Measurements from ENCODE around the gene RAPGEF4.
A peak's percentile ranks its signal among the peaks of the same experiment; 100 is the strongest.

RAPGEF4 gene

DNA sequence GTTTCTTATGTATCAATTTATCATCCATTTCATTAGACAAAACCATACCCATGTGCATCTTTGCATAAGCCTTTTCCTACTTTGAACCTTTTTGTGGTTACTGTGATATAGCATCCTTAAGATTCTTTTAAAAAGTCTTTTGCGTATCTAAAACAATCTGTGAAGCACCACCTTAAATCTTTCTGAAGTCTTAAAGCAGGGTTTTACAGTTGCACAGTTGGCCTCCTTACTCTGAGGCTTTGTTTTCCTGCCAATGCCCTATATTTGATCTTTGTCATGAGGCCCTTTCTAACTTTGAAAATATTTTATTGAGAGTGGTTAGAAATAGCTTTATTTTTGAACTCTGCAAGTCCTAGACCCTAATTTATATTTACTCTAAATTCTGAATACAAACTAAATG, 176.6 kb downstream of the RAPGEF4 start:
- no peak for DNase-seq

DNA sequence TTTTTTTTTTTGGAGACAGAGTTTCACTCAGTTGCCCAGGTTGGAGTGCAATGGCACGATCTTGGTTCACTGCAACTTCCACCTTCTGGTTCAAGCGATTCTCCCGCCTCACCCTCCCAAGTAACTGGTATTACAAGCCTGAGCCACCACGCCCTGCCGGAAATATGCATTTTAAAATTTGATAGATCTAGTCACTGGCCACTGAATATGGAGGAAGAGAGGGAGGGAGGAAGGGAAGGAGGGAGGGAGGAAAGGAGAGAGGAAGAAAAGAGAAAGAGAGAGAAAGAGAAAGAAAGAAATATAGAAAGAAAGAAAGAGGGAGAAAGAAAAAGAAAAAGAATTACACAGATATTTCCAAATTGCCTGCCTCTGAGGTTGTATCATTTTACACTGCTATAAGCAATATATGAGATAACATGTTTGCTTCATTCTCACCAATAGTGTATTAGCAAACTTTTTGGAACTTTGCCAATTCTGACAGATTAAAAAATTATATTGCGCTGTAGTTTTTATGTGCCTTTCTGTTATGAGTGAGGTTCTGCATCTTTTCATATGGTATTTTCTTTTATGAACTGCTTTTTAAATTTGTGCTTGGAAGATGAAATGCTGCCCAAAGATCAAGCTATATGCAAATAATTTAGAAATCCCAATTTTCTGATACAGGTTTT, 178.8 kb downstream of the RAPGEF4 start:
- DNase-seq, result no peak

DNA sequence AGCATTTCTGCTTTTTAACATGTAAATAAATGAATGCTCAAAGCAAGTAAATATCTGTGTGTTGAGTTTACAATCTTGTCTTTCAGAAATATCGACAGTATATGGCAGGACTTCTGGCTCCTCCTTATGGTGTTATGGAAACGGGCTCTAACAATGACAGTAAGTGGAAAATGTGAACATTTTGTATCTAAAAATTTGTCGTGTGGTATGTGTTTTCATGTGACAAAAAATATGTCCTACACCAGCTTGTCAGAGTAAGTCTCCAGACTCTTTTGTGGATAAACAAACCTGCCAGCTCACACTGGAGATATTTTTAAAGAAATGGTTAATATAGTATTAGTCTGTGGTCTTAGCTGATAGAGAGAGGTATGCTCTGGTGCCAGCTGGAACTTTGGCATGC, 182.1 kb downstream of the RAPGEF4 start:
- DNase-seq, result no peak

DNA sequence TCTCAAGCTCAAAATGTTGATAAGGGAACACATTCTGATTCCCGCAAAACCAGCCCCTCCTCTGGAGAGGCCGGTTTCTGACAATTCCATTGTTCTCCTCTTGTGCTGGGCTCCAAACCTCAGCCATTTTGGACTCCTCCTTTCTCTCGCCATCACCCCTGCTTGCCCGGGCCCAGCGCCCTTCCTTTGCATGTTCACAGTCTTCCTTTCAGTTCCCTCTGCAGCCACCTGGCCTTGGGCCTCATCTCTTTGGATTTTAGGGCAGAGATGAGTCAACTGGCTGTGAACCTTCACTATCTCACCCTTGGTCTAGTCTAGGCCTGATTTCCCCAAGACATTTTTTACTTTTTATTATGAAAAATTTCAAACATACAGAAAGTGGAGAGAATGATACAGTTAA, 184.1 kb downstream of the RAPGEF4 start:
- no peak for DNase-seq

DNA sequence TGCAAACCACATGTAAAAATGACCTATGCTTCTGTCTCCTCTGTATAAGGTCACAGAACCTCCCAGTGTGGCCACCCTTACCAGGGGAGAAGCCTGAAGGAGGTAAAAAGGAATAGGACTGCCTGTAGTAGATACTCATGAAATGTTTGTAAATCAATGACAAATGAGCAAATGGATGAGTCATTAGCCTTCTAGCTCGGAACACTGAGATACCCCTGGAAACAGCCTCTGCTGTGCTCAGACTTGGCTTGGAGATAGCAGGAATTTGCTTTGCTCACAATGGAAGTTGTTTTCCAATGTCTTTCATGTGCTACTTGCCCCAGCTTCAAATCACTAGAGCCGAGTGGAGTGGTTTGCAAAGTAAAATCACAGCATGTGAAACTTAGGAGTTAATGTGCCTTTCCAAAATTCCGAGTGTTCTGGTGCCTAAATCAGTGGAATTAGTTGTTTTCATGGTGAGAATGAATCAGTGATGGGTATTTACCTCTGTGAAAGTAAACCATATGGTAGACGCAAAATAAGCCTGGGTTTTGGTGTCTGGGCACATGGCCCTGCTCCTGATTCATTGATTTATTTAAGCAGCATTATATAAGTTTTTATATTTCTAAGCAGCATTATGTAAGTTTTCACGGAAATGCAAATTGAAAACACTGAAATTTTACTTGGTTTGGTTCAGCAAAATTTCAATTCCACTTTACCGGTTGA, 186.0 kb downstream of the RAPGEF4 start:
- DNase-seq, result no peak

DNA sequence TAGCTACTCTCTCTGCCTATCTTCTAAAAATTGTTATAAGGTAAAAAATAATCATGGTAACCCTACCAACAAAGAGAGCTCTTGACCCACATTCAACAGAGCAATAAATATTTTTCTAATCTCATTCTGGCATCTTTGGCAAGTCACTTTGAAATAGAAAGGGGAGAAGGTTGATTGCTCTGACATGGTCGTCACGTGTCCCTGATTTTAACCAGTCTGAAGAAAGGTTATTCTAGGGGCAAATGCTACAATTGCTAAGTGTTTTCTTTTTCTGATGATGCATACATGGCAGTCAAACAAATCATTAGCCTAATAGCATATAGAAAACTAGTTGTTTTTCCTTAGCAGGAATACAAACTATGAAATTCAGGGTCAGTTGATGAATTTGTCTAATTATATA, 186.7 kb downstream of the RAPGEF4 start:
- DNase-seq, result no peak

DNA sequence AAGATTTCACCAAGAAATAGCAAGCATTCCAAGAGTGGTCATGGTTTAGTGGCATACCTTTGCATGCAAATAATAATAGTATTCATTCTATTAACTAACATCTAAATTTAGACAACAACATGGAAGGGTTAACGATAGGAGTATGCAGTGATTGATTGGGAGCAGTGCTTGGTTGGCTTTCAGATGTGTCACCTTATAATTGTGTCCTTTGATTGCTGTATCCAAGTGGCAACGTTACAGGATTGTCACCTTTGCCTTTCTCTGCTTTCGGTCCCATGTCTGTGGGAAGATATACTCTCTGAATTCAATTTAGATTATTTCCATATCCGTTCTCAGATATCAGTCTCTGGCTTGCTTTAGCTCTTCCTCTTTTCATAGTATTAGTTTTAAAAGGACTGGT, 187.2 kb downstream of the RAPGEF4 start:
- DNase-seq, result no peak

DNA sequence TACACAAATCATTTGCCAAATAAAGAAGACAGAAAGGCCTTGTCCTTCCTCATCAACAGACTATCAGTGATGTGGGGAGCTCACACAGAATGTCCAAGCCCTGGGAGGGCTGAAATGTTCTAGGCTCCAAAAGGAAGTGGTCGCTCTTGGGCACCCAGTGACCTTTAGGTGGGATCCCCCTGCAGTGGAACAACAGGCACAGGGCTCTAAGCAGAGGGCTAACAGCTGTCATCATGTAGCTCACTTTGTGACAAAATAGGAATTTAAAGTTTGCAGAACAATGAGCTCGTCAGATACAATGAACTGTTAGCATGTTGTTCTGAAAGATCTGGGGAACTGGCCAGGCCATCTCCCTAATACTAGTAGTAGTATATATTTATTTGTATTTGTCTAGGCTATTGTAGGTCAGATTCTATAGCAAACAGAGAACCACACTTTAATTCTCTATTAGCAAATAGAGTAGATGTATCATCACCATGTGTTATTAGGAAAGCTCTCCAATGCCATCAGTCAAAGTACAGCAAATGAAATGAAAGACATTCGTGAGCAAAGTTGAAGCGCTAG, 188.5 kb downstream of the RAPGEF4 start:
- DNase-seq, result no peak

DNA sequence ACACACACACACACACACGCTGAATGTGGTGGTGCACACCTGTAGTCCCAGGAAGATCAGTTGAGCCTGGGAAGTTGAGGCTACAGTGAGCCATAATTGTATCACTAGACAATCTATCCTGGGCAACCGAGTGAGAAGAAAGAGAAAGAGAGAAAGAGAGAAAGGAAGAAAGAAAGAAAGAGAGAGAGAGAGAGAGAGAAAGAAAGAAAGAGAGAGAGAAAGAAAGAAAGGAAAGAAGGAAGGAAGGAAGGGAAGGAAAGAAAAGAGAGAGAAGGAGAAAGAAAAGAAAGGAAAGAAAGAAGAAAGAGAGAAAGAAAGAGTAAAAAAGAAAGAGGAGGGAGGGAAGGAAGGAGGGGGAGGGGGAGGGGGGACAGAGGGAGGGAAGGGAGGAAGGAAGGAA, 190.0 kb downstream of the RAPGEF4 start:
- no peak for DNase-seq

DNA sequence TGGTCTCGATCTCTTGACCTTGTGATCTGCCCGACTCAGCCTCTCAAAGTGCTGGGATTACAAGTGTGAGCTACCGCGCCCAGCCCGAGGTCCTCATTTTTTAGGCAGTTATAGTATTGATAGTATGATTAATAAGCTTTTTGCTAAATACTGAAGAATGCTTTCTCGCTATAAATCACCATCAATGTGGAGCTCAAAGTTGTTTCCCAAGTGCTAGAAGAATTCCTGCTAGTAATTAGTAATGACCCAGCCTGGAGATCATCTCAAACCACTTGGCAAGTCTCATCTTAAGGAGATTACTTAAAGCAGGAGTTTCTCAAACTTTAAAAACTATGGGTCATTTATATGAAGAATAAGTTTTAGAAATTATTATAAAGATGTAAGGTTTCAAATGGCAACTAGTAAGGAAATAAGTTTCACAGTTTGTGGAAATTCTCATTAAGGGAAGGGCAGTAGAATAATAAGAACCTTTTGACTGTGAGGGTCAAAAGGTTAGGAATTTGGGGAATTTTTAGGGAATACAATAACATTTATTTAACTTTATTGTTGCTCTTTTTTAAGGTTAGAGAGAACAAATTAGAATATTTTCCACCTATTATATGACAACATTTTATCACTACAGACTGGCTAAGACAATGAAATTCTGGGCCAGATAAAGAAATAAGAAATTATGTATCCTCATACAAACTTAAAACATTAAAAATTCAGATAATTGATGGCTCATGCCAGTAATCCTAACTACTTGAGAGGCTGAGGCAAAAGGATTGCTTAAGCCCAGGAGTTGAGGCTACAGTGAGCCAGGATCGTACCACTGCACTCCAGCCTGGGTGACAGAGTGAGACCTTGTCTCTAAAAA, 191.4 kb downstream of the RAPGEF4 start:
- DNase-seq, result no peak

DNA sequence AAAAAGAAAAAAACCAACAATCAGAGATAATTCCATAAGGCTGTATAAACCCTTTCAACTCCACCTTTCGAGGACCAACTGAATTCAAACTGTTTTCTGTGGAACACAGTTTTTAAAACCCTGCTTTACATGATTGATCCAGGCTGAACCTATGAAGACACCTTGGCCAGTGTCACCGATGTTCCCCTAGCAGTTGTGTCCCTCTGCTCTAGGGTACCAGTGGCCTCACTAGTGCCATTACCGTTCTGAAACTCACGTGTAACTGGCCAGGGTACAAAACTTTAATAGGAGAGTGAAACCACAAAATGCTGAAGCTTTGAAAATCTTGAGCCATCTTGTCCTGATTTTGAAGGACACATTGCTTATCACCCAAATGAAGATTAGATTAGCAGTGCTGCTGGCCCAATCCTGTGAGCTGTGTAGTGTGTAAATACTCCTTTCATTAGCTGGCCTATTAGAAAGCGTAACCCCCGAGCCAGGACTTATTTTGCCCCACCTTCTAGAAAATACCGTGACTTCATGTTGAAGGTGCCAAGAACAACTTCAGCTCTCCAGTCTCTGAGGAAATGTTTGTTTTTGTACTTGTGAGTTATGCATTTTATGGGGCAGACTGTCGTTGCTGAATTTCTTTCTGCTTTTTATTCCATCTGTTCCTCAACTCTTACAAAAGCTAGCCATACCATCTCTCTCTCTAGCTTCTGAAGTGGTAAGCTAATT, 192.2 kb downstream of the RAPGEF4 start:
- peak; percentile 7 for DNase-seq

DNA sequence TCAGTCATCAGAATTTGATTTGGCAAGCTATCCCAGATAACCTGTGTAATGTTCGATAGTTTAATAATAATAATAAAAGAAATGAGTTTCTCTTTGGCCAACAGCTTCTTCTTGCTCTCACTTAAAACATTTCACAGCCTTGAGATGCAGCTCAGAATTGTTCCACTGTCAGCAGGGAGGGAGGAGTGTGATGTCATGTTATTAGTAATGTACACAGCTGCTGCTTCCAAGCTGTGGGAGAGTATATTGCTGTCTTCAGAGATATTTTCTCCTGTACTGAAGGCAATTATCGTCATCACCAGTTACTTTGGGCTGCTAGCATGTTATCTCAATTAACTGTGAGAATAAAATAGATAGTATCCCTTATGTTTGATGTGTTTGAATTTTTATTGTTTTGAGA, 193.1 kb downstream of the RAPGEF4 start:
- DNase-seq, result peak; percentile 30

DNA sequence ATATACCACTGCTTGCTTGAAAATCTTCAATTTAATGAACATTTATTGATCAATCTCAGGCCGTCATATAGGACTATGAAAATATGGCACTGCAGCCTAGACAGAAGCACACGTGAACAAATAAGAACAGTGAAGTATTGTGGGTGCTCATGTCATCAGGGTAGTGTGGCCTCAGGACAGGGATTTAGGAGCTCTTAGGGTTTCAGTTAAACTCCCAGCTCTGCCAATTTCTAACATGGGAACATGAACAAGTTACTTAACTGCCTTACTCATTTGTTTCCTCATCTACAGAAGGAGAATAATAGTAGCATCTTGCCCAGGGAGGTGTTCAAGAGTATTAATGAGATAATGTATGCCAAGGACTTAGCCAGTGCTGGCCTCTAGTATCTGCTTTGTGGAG, 194.0 kb downstream of the RAPGEF4 start:
- no peak for DNase-seq

DNA sequence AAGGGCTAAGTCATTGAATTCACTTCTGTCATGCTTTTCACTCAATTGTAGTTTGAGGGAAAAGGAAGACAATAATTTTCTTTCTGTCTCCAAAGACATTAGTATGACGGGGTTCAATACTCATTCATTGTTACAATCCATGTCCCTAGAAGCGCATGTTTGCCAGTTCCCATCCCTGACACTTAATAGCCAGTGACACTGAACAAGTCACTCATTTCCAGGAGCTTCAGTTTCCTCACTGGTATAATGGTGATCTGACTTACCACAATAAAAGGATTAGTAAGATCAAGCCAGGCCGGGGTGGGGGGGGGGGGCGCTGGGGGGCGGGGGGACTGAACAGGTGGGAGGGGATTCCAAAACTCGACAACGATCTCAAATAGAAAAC, 195.2 kb downstream of the RAPGEF4 start:
- peak; percentile 76 for DNase-seq

DNA sequence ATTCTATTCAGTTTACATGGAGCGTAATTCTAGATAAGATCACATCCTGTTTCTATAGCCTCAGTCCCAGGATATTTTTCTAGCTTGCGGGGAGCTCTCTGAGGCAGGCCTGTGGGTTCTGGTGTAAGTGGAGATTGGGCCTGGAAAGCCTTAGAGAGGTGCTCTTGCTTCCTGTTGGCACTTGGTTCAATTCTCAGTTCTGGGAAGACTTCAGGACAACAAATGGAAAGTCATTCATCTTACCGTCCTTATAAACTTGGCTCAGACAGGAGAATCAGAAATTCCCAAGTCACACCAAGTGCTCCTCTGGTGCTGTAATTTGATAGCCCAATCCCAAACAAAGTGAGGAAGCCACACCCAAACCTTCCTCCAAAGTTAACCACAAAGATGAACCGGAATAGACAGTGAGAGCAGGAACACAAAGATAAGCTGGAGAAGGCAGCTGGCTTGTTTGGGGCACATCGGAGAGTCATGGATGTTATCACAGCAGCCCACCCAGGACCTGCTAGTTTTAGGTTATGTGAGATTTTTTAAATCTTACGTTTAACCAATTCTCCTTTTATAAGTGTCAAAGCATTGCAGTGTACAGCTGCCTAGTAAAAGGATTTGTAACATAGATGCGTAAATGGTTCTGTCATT, 195.7 kb downstream of the RAPGEF4 start:
- DNase-seq, result peak; percentile 75

DNA sequence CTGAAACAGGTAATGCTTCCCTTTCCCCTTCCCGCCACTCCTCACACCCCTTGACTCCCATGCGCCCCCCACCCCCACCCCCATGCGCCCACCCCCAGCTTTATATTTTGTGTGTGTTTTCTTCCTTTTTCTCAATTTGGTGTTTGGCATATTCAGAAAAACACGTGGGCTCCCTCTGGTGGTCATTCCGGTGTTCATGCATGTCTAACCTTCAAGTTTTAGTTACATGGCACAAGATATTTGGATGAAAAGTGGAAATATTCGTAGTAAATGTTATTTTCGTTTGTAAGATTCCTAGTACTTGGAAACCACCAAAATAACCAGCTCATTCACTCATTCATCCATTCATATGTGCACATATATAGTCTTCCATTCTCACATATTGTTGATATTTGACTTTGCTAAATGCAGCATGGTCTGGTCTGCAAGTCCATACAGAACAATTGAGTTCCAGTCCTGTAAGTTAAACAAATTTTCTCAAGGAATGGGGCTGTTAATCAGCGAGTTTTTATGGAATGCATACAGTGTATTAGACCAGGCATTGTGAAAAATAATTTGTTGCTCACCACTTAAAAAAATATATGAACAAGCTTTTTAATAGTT, 196.4 kb downstream of the RAPGEF4 start:
- peak; percentile 86 for DNase-seq

DNA sequence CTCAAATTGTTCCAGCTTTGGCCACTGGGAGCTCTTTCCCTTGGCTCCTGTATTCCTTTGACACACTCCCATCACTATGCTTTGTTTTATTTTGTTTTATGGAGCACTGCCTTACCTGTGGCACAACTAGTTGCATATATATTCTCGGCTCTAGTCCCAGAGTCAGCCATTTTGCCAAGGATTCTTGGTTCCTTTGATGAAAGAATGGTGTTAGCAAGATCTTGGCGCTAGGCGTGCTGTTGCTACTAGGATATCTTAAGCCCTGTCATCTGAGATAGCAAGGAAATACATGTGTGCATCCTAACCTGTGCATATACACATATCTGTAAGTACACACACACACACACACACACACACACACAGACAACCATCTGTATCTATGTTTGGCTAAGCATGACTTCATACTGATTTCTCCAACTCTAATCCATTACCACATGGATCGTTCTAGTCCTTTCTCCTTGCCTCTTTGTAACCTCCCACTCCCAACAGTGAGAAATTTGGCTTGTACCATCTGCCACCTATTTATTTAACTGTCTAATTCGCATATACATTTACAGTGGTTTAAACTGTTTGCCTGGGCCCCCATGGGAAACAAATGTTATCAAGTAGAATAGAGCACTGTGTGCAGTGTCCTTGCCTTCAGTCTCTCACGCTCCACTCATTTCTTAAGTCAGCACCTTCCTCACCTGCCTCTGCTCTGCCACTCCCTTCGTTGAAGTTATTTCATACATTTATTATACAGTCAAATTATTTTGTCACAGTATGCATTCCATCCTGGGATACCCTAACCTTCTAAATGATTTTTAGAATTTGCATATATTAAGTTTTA, 202.5 kb downstream of the RAPGEF4 start:
- peak; percentile 30 for DNase-seq

DNA sequence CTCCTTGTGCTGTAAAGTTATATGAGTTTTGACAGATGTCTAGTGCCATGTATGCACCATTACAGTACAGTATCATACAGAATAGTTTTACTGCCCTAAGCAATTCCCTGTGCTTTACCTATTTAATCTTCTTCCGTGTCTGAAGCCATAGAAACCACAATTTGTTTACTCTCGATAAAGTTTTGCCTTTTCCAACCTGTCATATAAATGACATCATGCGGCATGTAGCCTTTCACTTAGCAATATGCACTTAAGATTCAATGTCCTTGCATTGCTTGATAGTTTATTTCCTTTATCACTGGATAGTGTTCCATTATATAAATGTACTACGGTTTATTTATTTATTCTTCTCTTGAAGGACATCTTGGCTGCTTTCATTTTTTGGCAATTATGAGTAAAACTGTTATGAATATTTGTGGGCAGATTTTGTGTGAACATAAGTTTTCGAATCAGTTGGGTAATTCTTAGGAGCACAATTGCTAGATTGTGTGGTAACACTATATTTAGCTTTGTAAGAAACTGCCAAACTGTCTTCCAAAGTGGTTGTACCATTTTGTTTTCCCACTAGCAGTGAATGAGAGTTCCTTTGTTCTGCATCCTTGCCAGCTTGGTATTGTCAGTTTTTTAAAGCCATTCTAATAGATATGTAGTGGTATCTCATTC, 203.2 kb downstream of the RAPGEF4 start:
- DNase-seq, result no peak

DNA sequence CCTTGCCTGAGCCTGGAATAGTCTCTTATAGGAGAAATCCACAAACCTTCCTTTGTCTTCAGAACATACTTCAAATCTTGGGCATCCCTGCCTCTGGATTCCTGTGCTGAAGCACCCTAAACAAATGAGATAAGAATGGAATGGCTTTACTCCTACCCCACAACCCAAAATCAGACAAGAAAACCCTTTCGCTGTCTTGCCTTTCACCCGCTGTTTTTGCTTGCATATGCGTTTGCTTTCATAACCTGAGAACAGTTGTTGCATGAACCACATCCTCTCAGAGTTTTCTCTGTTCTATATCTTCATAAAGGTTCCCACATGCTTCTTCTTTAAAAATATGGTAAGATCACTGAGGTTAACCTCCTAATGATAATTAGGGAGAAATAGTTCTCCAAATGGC, 207.9 kb downstream of the RAPGEF4 start:
- no peak for DNase-seq

DNA sequence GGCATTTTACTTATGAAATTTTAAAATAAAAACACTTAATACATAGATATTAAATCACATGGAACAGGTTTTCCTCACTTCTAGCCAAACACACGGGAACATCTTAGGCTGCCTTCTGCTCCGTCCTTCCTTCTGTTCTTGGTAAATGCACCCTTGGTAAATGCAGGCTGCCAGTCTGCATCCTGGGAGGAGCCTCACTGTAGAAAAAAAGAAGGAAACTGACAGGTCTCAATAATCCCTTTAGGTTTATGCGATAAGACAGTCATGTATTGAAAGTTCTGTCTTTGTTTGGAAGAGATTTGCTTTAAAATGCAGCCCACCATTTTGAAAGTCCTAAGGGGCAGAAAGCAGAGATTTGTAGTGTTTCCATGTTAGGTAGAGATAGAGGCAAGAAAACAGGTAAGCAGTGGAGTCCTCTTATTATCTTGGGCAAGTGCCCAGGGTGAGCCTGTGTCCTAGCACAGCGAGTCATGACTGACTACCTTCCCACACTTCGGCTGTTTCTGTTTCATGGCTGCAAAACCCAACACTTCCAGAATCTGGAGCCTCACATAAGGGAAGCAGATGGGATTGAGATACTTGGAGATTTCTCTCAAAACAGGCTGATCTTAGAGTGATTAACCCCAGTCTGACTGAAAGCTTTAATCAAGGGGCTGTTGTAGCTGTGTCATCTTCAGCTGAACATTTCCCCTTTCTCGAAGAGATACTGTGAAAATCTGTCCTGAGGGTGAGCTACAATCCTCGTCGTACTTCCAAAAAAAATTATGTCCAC, 208.6 kb downstream of the RAPGEF4 start:
- DNase-seq, result peak; percentile 77

Measured in NCI-H82 (cell line).